GM12878 (cell line): Measurements from ENCODE around the gene KRTAP10-7.

ENCODE experiments used
- BRCA1 ChIP-seq: IDR thresholded peaks from 2 replicates; pipeline ENCODE4 v1.6.1; 2011; ENCODE audit warnings: low read depth, low read length, improper control_type of control experiment
- EGR1 ChIP-seq, 2 experiments: IDR thresholded peaks; 1 replicate in 1 of 2; 2 replicates in 1 of 2; pipeline ENCODE4 v1.6.1; 2011 to 2012; ENCODE audit warnings: low read depth in 2 of 2, low read length in 2 of 2, borderline replicate concordance in 1 of 2, mild to moderate bottlenecking in 1 of 2, moderate library complexity in 1 of 2
- KDM1A ChIP-seq: fragments of 200-600 bp; sonication (generic); IDR thresholded peaks from 2 replicates; pipeline ENCODE4 v1.6.1; 2016; ENCODE audit warnings: borderline replicate concordance
- NFYB ChIP-seq: IDR thresholded peaks from 2 replicates; pipeline ENCODE4 v1.6.1; 2011; ENCODE audit warnings: low read depth, mild to moderate bottlenecking, low read length, improper control_type of control experiment, moderate library complexity; ENCODE audit not compliant: insufficient read depth
- NR2F1 ChIP-seq: fragments of 450-650 bp; conservative IDR thresholded peaks from 2 replicates; pipeline ENCODE4 v1.6.1; 2017; ENCODE audit warnings: mild to moderate bottlenecking
- POLR2A ChIP-seq: IDR thresholded peaks from 2 replicates; pipeline ENCODE4 v1.6.1; 2011; ENCODE audit warnings: low read depth, mild to moderate bottlenecking, low read length
- POLR2AphosphoS5 ChIP-seq: IDR thresholded peaks from 2 replicates; pipeline ENCODE4 v1.6.1; 2011; ENCODE audit warnings: mild to moderate bottlenecking, low read length, inconsistent platforms
- SMC3 ChIP-seq: IDR thresholded peaks from 2 replicates; pipeline ENCODE4 v1.6.1; 2011; ENCODE audit warnings: low read length, improper control_type of control experiment, borderline replicate concordance
- SP1 ChIP-seq: IDR thresholded peaks from one replicate; pipeline ENCODE4 v1.6.1; 2011; ENCODE audit warnings: low read depth, low read length
- TAF1 ChIP-seq: IDR thresholded peaks from 2 replicates; pipeline ENCODE4 v1.6.1; 2011; ENCODE audit warnings: mild to moderate bottlenecking, low read depth, low read length, borderline replicate concordance
- ZBED1 ChIP-seq: IDR thresholded peaks from 2 replicates; pipeline ENCODE4 v1.6.1; 2016; ENCODE audit warnings: borderline replicate concordance
- TF ChIP-seq, protein P1 (sequence below), 3 experiments: IDR thresholded peaks in 2 of 3; conservative IDR thresholded peaks in 1 of 3; 2 replicates each; pipeline ENCODE4 v1.5.1; 2011; ENCODE audit warnings: low read depth in 3 of 3, low read length in 3 of 3, mild to moderate bottlenecking in 3 of 3, control low read depth in 2 of 3, moderate library complexity in 2 of 3, inconsistent platforms in 1 of 3, mixed read lengths in 1 of 3; ENCODE audit not compliant: control insufficient read depth in 2 of 3, insufficient read depth in 1 of 3; ENCODE audit errors: extremely low read depth in 1 of 3
- TF ChIP-seq, protein P2 (sequence below): fragments of 450-650 bp; IDR thresholded peaks from 2 replicates; pipeline ENCODE4 v1.6.1; 2016; ENCODE audit warnings: mild to moderate bottlenecking
- TF ChIP-seq, protein P3 (sequence below): IDR thresholded peaks from 2 replicates; pipeline ENCODE4 v1.6.1; 2012; ENCODE audit warnings: mild to moderate bottlenecking, low read depth, low read length

DNA sequence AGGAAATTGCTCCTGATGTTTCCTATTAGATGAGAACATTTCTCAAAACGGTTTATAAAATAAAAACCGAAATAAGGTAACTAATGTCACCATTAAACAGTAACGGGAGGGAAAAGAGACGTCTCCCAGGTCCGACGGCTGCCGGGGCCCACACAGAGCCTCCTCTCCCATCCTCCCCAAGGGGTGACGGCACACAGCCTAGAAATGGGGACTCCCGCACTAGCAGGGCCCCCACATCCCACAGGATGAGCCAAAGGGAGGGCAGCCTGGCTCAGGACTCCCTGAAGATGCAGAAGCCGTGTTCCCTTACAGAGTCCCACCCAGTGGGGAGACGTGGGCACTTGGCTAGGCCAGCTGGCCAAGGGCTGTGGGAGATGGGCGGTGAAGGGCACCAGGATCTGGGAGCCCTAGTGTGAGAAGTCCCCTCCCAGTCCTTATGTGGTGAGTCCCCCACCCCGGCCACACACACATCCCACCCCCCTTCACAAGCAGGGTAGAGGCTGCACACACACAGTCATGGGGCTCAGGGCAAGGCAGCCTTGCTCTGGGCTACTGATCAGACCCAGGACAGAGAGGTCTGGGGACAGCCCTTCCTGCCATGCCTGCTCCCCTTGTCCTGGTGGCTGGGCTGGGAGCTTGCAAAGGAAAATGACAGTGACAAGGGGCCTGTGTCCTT is 45.1 kb upstream of the KRTAP10-7 start:
- TF ChIP-seq SMC3 (no peak), POLR2A (no peak), EGR1 (IDR thresholded peaks at IDR 0.05; ENCODE audit: borderline replicate concordance in 1 of 2, low read depth in 2 of 2, low read length in 2 of 2) (no peak), NR2F1 (no peak), ZBED1 (no peak), BRCA1 (no peak), NFYB (no peak), KDM1A (no peak), SP1 (no peak), TAF1 (no peak), POLR2AphosphoS5 (no peak)
- TF ChIP-seq, protein P1, sequence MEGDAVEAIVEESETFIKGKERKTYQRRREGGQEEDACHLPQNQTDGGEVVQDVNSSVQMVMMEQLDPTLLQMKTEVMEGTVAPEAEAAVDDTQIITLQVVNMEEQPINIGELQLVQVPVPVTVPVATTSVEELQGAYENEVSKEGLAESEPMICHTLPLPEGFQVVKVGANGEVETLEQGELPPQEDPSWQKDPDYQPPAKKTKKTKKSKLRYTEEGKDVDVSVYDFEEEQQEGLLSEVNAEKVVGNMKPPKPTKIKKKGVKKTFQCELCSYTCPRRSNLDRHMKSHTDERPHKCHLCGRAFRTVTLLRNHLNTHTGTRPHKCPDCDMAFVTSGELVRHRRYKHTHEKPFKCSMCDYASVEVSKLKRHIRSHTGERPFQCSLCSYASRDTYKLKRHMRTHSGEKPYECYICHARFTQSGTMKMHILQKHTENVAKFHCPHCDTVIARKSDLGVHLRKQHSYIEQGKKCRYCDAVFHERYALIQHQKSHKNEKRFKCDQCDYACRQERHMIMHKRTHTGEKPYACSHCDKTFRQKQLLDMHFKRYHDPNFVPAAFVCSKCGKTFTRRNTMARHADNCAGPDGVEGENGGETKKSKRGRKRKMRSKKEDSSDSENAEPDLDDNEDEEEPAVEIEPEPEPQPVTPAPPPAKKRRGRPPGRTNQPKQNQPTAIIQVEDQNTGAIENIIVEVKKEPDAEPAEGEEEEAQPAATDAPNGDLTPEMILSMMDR (IDR thresholded peaks at IDR 0.05 in 2 of 3, conservative IDR thresholded peaks at IDR 0.05 in 1 of 3; ENCODE audit: control insufficient read depth in 2 of 3, extremely low read depth in 1 of 3, insufficient read depth in 1 of 3, low read depth in 3 of 3, low read length in 3 of 3), result no peak
- TF ChIP-seq, protein P2, sequence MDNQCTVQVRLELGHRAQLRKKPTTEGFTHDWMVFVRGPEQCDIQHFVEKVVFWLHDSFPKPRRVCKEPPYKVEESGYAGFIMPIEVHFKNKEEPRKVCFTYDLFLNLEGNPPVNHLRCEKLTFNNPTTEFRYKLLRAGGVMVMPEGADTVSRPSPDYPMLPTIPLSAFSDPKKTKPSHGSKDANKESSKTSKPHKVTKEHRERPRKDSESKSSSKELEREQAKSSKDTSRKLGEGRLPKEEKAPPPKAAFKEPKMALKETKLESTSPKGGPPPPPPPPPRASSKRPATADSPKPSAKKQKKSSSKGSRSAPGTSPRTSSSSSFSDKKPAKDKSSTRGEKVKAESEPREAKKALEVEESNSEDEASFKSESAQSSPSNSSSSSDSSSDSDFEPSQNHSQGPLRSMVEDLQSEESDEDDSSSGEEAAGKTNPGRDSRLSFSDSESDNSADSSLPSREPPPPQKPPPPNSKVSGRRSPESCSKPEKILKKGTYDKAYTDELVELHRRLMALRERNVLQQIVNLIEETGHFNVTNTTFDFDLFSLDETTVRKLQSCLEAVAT, result no peak
- TF ChIP-seq, protein P3, sequence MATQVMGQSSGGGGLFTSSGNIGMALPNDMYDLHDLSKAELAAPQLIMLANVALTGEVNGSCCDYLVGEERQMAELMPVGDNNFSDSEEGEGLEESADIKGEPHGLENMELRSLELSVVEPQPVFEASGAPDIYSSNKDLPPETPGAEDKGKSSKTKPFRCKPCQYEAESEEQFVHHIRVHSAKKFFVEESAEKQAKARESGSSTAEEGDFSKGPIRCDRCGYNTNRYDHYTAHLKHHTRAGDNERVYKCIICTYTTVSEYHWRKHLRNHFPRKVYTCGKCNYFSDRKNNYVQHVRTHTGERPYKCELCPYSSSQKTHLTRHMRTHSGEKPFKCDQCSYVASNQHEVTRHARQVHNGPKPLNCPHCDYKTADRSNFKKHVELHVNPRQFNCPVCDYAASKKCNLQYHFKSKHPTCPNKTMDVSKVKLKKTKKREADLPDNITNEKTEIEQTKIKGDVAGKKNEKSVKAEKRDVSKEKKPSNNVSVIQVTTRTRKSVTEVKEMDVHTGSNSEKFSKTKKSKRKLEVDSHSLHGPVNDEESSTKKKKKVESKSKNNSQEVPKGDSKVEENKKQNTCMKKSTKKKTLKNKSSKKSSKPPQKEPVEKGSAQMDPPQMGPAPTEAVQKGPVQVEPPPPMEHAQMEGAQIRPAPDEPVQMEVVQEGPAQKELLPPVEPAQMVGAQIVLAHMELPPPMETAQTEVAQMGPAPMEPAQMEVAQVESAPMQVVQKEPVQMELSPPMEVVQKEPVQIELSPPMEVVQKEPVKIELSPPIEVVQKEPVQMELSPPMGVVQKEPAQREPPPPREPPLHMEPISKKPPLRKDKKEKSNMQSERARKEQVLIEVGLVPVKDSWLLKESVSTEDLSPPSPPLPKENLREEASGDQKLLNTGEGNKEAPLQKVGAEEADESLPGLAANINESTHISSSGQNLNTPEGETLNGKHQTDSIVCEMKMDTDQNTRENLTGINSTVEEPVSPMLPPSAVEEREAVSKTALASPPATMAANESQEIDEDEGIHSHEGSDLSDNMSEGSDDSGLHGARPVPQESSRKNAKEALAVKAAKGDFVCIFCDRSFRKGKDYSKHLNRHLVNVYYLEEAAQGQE, result no peak
